ENCODE measurements around the gene GPR75. TPM values are rescaled to one million over a fixed set of nuclear protein-coding genes. Genes with fewer than 3 reads are reported as not detected.

Gene GPR75
- total RNA-seq, 6 experiments from 2014 or later, result 1.1 to 3.3 (median 1.4) TPM

GRCh38 chr2:53874401-53874950 lies 14.7 kb upstream of the GPR75 start:
- no peak overlapping the region for H3K4me3 ChIP-seq

GRCh38 chr2:53867773-53868172 lies 8.0 kb upstream of the GPR75 start:
- H3K27ac ChIP-seq, result no peak overlapping the region
- 96% methylated on average over 2 of the region's 2 CpGs for WGBS (ENCODE audit: insufficient coverage, low coverage, low lambda C conversion rate, missing lambda C conversion rate)
- H3K4me1 ChIP-seq, result peaks cover 0 to 27% (median 0%) of the 10 kb centered on the region in 4 donors
- no peak overlapping the region for H3K4me3 ChIP-seq
- peaks cover 0 to 28% (median 7%) of the 10 kb centered on the region in 4 donors for H3K36me3 ChIP-seq
- H3K9me3 ChIP-seq, result no peaks in the 10 kb centered on the region
- no peak for TF ChIP-seq POLR2A (IDR thresholded peaks at IDR 0.05)
- no peak for TF ChIP-seq CTCF (IDR thresholded peaks at IDR 0.05)
- DNase-seq (no peak), ATAC-seq (no peak)
- intact Hi-C loops (cut with DNase I), result no loop called here
- H3K27me3 ChIP-seq, result no peaks in the 10 kb centered on the region

More at GRCh38 chr2:53874401-53874950, 14.7 kb upstream of the GPR75 start:
- intact Hi-C loops (cut with DNase I), result no loop called here
- Histone ChIP-seq H3K4me1 (no peaks in the 10 kb centered on the region), H3K36me3 (peaks cover 0 to 31% (median 8%) of the 10 kb centered on the region in 4 donors), H3K27me3 (no peaks in the 10 kb centered on the region), H3K27ac (no peak overlapping the region), H3K9me3 (no peaks in the 10 kb centered on the region)
- WGBS (ENCODE audit: insufficient coverage, low coverage, low lambda C conversion rate, missing lambda C conversion rate), result 96% methylated on average over 7 of the region's 7 CpGs
- ATAC-seq (no peak), DNase-seq (no peak)
- TF ChIP-seq POLR2A (IDR thresholded peaks at IDR 0.05), result no peak
- no peak for TF ChIP-seq CTCF (IDR thresholded peaks at IDR 0.05)

- no peak overlapping the region for H3K27ac ChIP-seq
- H3K27me3 ChIP-seq, result no peaks in the 10 kb centered on the region
- intact Hi-C loops (cut with DNase I), result no loop called here
- ATAC-seq (peak; percentile 22 to 59 (median 42)), DNase-seq (no peak)
- WGBS (ENCODE audit: insufficient coverage, low coverage, low lambda C conversion rate, missing lambda C conversion rate), result 90% methylated on average over 3 of the region's 5 CpGs
- no peaks in the 10 kb centered on the region for H3K9me3 ChIP-seq
- no peak overlapping the region for H3K4me3 ChIP-seq
- H3K36me3 ChIP-seq, result peaks cover 0 to 28% (median 7%) of the 10 kb centered on the region in 4 donors
- TF ChIP-seq POLR2A (IDR thresholded peaks at IDR 0.05) (no peak), CTCF (IDR thresholded peaks at IDR 0.05) (no peak)
- peaks cover 0 to 29% (median 0%) of the 10 kb centered on the region in 4 donors for H3K4me1 ChIP-seq
Measured at GRCh38 chr2:53867169-53867568, 7.4 kb upstream of the GPR75 start.

- Histone ChIP-seq H3K36me3 (peaks cover 0 to 28% (median 7%) of the 10 kb centered on the region in 4 donors), H3K9me3 (no peaks in the 10 kb centered on the region), H3K27ac (peak overlapping the region in 1 of 3 donors; percentile 8), H3K4me1 (peaks cover 0 to 29% (median 0%) of the 10 kb centered on the region in 4 donors), H3K4me3 (no peak overlapping the region), H3K27me3 (no peaks in the 10 kb centered on the region)
- no peak for ATAC-seq
- DNase-seq, result no peak
- intact Hi-C loops (cut with DNase I), result no loop called here
- WGBS (ENCODE audit: insufficient coverage, low coverage, low lambda C conversion rate, missing lambda C conversion rate), result 90% methylated on average over 5 of the region's 5 CpGs
- TF ChIP-seq POLR2A (IDR thresholded peaks at IDR 0.05) (no peak), CTCF (IDR thresholded peaks at IDR 0.05) (no peak)
Measured at GRCh38 chr2:53865962-53866361, 6.2 kb upstream of the GPR75 start.
